HepG2 (cell line): Measurements from ENCODE around the gene NT5DC1. TPM values are rescaled to one million over a fixed set of nuclear protein-coding genes. Genes with fewer than 3 reads are reported as not detected.

ENCODE experiments used
- ATF7 ChIP-seq, 2 experiments: fragments of 450-650 bp in 1 of 2; sonication (generic) in 1 of 2; formaldehyde crosslinking in 1 of 2; IDR thresholded peaks; 2 replicates each; pipeline versions ENCODE4 v1.4.0 to v1.6.1; 2016 to 2020; ENCODE audit warnings: antibody characterized with exemption in 1 of 2, mild to moderate bottlenecking in 1 of 2, missing genetic modification reagents in 1 of 2
- CBX5 ChIP-seq: sonication (generic); formaldehyde crosslinking; IDR thresholded peaks from 2 replicates; pipeline ENCODE4 v1.4.0; 2020; ENCODE audit warnings: missing genetic modification reagents, borderline replicate concordance
- E2F1 ChIP-seq: sonication (generic); formaldehyde crosslinking; IDR thresholded peaks from 2 replicates; pipeline ENCODE4 v1.5.0; 2020; ENCODE audit warnings: missing genetic modification reagents
- HNF1B ChIP-seq: sonication (generic); formaldehyde crosslinking; IDR thresholded peaks from 2 replicates; pipeline ENCODE4 v1.5.1; 2020; ENCODE audit warnings: mild to moderate bottlenecking, moderate library complexity, missing genetic modification reagents
- IRF9 ChIP-seq: sonication (generic); formaldehyde crosslinking; IDR thresholded peaks from 2 replicates; pipeline ENCODE4 v1.8.0; 2022; ENCODE audit warnings: missing genetic modification reagents, mild to moderate bottlenecking, borderline replicate concordance
- JUND ChIP-seq: sonication (generic); formaldehyde crosslinking; IDR thresholded peaks from 2 replicates; pipeline ENCODE4 v1.8.0; 2022; ENCODE audit warnings: mild to moderate bottlenecking, missing genetic modification reagents
- KLF12 ChIP-seq: sonication (generic); formaldehyde crosslinking; IDR thresholded peaks from 2 replicates; pipeline ENCODE4 v1.4.0; 2020; ENCODE audit warnings: missing genetic modification reagents, borderline replicate concordance
- KLF16 ChIP-seq, 2 experiments: sonication (generic) in 1 of 2; formaldehyde crosslinking in 1 of 2; IDR thresholded peaks; 2 replicates each; pipeline versions ENCODE4 v1.6.1 to v1.8.0; 2016 to 2023; ENCODE audit warnings: missing genetic modification reagents in 2 of 2, missing compliant biosample characterization in 1 of 2
- PAWR ChIP-seq: sonication (generic); formaldehyde crosslinking; IDR thresholded peaks from 2 replicates; pipeline ENCODE4 v1.4.0; 2020; ENCODE audit warnings: missing genetic modification reagents, mild to moderate bottlenecking, borderline replicate concordance
- RBFOX2 ChIP-seq: fragments of 200-400 bp; formaldehyde crosslinking; IDR thresholded peaks from 2 replicates; pipeline ENCODE4 v1.6.1; 2017; ENCODE audit warnings: low read depth, mild to moderate bottlenecking, low read length
- TGIF2 ChIP-seq: IDR thresholded peaks from 2 replicates; pipeline ENCODE4 v1.6.1; 2016; ENCODE audit warnings: control low read depth, missing compliant biosample characterization
- THYN1 ChIP-seq: sonication (generic); formaldehyde crosslinking; IDR thresholded peaks from 2 replicates; pipeline ENCODE4 v1.8.1; 2023; ENCODE audit warnings: low read depth, mild to moderate bottlenecking, moderate library complexity, missing genetic modification reagents, borderline replicate concordance
- ZBTB34 ChIP-seq: sonication (generic); formaldehyde crosslinking; IDR thresholded peaks from 2 replicates; pipeline ENCODE4 v1.8.0; 2022; ENCODE audit warnings: mild to moderate bottlenecking, missing genetic modification reagents
- ZGPAT ChIP-seq: IDR thresholded peaks from 2 replicates; pipeline ENCODE4 v1.6.1; 2016; ENCODE audit warnings: mild to moderate bottlenecking
- ZNF224 ChIP-seq: sonication (generic); formaldehyde crosslinking; IDR thresholded peaks from 2 replicates; pipeline ENCODE4 v1.5.0; 2020; ENCODE audit warnings: mild to moderate bottlenecking, missing genetic modification reagents
- ZNF34 ChIP-seq: sonication (generic); formaldehyde crosslinking; IDR thresholded peaks from 2 replicates; pipeline ENCODE4 v1.4.0; 2020; ENCODE audit warnings: mild to moderate bottlenecking, missing genetic modification reagents, borderline replicate concordance
- ZNF354B ChIP-seq: sonication (generic); formaldehyde crosslinking; IDR thresholded peaks from 2 replicates; pipeline ENCODE4 v1.8.0; 2022; ENCODE audit warnings: mild to moderate bottlenecking, missing genetic modification reagents
- ZNF563 ChIP-seq: sonication (generic); formaldehyde crosslinking; IDR thresholded peaks from 2 replicates; pipeline ENCODE4 v1.8.0; 2022; ENCODE audit warnings: mild to moderate bottlenecking, moderate library complexity, missing genetic modification reagents
- ZNF572 ChIP-seq: sonication (generic); formaldehyde crosslinking; IDR thresholded peaks from 2 replicates; pipeline ENCODE4 v1.5.1; 2020; ENCODE audit warnings: mild to moderate bottlenecking, missing genetic modification reagents
- polyA plus RNA-seq, 8 experiments: library from polyadenylated mRNA; depleted of rRNA in 3 of 8; stranded (reverse) in 7 of 8; unstranded in 1 of 8; fragments of >200 nt; fragmentation: Illumina TruSeq in 4 of 8; extraction: Trizol in 4 of 8; gene quantifications; 2 replicates each; pipeline versions ENCODE4 v1.2.1 to v1.2.3, GENCODE V29; 2011 to 2016; ENCODE audit warnings: low read depth in 4 of 8, missing spikeins in 1 of 8, mixed read lengths in 1 of 8; ENCODE audit not compliant: insufficient read depth in 1 of 8
- total RNA-seq, 5 experiments: library from RNA; depleted of rRNA; stranded (reverse); fragments of >200 nt; fragmentation: Illumina TruSeq; extraction: Trizol; gene quantifications; 2 replicates each; pipeline ENCODE4 v1.2.3, GENCODE V29; 2016; ENCODE audit warnings: low read depth in 1 of 5

NT5DC1 gene
- total and polyA plus RNA-seq, 2 of the 13 experiments (the other 11 are each of a cell fraction or from before 2014, with no cell fraction given) = 27.0 to 56.1 TPM

GRCh38 chr6:116254297-116255056 is 153.8 kb downstream of the NT5DC1 start (continued):
- TF ChIP-seq ZNF572 (CRISPR knock-in tag) (no peak), JUND (CRISPR knock-in tag) (no peak), CBX5 (no peak), E2F1 (0 out of 2 replicates have a peak, but pooled peaks have one; percentile 17), IRF9 (CRISPR knock-in tag) (no peak), ZBTB34 (CRISPR knock-in tag) (no peak), THYN1 (no peak), KLF12 (no peak), ZGPAT (no peak), HNF1B (no peak), ZNF224 (CRISPR knock-in tag) (no peak), KLF16 (CRISPR knock-in tag; IDR thresholded peaks at IDR 0.05) (no peak), ZNF34 (CRISPR knock-in tag) (no peak), ZNF354B (CRISPR knock-in tag) (no peak), RBFOX2 (no peak; the same call in 1 of the 2 replicates), ATF7 (IDR thresholded peaks at IDR 0.05) (no peak), ATF7 (CRISPR knock-in tag; IDR thresholded peaks at IDR 0.05) (no peak), TGIF2 (0 out of 2 replicates have a peak, but pooled peaks have one; percentile 3), ZNF563 (CRISPR knock-in tag) (no peak), PAWR (CRISPR knock-in tag) (no peak)
